Inflammatory macrophage treated with lipopolysaccharide for 4 hours (primary cell): ENCODE results near the gene FBN1.

ENCODE experiments used
- DNase-seq: peaks from one replicate; pipeline ENCODE4 v3.0.0-alpha.2; 2020

The FBN1 gene

DNA sequence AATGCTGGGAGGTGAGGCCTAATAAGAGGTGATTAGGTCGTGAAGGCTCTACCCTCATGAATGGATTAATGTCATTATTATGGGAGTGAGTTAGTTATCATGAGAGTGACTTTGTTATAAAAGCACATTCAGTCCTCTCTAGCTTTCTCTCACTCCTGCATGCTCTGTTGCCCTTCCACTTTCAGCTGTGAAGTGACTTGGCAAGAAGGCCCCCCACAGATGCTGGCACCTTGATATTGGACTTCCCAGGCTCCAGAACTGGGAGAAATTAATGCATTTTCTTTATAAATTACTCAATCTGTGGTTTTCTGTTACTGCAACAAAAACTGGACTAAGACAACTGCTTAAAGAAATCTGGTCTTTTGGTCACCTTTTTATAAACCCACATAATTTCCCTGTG, 144.3 kb downstream of the FBN1 start:
- no peak for DNase-seq

DNA sequence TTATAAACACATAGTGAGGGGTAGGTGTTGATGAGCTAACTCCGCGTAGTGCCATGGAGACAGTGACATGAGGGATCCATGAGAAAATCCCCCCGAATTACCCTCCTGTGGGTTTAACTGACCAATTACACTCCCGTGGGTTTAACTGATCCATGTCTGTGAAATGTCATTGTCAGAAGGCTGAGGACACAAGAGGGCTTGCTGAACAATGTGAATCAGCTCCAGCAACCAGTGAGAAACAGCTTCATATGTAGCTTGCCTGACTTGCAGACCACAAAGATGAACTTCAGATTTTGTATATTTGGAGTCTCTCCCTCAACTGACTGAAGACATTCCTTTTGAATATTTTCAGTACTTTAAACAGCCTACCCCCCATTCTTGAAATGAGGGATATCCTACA, 144.9 kb downstream of the FBN1 start:
- no peak for DNase-seq

DNA sequence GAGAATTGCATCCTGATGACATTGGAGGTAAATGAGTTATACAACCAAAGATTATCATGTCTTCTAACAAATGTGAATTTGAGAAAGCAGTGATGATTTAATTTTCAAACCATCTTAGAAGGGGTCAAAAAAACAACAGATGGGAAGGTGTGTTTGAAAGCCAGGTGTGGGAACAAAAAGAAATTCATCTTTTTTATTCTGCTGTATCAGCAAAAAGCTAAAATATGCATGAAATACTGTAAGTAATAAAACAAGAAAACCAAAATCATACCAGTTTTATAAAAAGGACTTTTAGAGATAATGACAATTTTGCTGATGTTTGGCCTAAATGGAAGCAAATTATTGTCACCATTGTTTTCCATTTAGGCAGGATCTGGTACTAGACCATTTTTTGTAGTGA, 145.5 kb downstream of the FBN1 start:
- DNase-seq = no peak

DNA sequence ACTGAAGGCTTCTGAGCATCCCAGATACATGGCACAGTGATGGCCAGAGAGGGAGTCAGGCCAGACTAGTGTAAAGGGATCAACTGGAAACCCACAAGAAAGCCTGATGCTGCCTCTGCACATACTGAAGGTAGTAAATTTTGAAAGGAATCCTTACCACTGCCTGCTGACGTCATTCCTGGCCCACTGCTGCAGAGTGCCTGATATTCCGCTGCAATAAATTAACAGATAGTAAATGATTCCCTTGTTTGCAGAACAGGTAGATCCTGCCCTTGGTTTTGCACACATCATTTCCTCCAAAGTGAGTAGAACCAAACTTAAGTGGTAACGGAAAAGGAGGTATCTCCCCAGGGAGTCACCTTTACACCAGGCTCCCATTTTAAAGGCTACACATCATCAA, 146.7 kb downstream of the FBN1 start:
- no peak for DNase-seq

DNA sequence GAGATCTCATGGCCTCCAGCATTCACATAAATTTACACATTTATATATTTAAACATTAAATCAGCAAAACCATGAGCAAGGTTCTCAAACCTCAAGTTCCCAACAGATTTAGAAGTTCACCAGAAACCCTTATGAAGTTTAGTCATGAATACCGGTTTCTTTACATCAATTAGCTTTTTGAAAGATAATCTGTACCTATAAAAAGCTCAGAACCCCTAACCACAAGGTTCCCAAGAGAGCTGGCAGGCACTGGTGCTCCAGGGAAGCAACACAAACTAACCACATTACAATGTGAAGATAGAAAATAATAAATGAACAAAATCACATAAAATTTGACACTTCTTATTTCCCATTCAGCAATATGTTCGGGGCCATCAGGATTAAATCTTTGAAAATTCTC, 150.9 kb downstream of the FBN1 start:
- no peak for DNase-seq

DNA sequence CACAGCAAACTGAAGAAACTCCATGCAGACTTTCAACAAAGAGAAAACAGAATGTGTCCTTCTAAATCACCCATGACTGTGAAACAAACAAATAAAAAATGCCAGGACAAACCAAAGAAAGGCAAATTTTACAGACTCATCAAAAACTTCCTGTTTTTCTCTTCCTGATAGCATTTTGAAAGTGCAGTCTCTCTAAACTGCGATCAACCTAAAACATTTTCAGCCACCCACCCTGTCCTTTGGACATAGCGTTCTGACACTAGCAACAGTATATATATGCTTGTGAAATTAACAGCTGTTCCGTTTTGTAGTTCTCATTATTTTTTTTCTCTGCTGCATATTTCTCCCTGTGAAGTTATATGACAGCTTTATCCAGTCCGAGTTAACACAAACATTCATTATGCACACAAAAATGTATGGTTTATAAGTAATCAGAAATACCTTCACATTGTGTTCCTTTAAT, 151.7 kb downstream of the FBN1 start:
- DNase-seq = no peak

DNA sequence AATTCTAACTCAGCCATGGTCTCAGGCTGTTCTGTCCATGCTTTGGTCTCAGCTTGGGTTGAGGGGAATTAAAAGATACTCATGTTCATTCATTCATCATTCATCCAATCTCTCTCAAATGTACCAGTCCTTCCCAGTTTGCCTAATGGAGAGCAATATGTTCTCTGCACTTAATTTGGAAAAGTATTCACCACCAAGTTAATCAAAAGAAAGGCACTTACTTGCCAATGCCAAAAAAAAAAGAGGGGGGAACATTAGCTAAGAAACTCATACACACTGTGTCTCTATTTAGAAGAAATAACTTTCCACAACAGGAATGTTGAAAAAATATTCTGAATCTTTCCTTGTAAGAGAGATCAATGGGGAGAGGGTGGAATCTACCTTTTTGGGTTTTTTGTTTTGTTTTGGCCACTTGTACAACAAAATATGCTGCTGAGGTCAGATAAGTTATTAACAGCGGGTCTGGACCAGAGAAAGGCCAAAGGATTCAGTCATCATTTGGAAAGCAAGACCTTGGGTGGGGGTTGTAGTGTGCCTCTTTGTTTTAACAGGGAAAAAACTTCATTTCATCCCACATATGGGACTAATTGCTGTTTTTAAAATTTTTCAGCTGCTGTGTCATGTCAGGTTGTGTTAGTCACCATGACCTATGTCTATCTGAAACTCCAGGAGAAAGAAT, 152.3 kb downstream of the FBN1 start:
- no peak for DNase-seq

DNA sequence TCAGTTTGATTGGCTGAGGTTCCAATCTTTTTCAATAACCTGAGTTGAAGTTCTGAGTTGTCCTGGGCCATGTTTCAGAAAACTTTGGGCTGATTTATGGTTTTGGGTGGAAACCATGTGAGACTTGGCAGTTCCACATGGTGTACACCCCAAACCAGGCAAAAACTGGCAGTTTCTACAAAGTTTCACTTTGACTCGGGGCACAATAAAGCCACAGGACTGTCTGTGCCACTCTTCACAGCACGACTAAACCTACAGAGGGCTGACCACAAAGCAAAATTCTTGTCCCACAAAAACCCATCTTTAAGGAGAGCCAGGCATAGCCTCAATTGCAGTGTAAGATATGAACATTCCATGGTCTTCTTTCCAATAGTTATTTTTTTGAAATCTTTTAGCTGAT, 159.3 kb downstream of the FBN1 start:
- no peak for DNase-seq

DNA sequence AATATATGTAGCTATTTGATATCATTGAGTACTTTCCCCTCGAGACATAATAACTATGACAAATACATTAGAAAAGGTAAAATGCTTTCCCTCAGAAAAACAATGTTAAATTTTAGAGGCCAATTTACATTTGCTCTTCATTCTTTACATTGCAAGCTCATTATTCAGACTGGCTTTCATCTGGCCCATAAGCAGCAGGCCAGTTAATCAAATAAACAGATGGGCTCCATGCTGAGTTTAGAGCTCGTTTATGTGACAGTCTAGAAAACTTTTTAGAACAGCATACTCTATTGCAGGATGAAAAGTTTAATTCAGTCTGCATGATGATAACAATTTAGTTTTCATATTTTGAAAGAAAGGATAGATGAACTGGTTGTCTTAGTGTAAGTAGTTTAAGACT, 163.7 kb downstream of the FBN1 start:
- no peak for DNase-seq

DNA sequence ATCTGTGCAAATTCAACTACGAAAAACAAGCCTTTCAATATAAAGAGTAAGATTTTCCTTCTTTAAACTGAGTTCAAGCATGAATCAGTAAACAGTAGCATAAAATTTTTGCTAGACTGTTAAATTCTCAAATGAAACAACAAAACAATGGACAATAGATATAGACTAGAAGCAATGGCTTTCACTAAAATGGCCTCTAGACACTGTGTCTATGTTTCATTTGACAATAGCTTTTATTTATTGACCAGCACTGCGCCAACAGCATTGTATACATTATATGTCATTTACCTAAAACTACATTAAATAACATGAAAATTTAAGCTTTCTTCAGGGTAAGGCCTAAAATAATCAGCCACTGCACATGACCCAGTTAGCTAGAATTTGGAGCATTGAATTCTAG, 165.8 kb downstream of the FBN1 start:
- no peak for DNase-seq

DNA sequence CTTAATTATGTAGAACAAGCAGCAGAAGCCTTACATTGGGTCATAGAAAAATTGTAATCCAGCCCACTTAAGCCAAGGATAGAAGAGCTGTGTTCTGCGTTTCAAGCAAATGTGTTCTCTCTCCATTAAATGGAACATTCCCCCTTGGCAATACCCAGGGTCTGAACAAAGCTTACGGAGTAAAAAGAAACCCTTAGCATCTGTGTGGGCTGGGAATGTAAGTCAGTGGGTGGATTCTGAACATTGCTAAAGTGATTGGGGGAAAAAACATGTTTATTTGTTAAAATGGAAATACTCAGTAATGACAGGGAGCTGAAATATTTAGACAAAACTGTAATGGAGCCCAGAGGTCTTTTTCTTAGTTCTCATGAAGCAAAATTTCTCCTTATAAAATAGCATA, 166.9 kb downstream of the FBN1 start:
- DNase-seq = no peak

DNA sequence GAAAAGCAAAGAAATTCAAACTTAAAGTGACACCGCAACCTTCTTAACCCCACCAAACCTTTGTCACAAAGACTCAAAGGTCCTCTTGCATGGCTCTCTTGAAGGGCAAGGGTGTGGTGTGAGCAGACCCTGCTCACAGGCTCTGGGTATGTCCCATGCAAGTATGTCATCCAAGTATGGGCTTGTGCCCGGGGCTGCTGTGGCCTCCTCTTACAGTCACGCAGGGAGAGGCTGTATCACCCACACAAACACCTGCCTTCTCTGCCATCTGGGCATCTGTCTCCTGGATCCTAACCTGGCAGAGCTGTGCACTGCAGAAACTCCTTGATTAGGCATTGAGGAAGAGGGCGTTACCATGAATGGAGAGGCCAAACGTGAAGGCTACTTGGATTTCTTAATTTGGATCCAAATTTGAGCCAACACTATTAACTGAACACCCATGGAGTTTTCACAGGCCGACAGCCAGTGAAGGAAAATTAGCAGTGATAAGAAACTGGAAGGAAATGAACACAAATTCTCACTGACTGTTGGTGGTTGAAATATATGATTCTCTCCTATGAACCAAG, 167.6 kb downstream of the FBN1 start:
- DNase-seq = no peak

DNA sequence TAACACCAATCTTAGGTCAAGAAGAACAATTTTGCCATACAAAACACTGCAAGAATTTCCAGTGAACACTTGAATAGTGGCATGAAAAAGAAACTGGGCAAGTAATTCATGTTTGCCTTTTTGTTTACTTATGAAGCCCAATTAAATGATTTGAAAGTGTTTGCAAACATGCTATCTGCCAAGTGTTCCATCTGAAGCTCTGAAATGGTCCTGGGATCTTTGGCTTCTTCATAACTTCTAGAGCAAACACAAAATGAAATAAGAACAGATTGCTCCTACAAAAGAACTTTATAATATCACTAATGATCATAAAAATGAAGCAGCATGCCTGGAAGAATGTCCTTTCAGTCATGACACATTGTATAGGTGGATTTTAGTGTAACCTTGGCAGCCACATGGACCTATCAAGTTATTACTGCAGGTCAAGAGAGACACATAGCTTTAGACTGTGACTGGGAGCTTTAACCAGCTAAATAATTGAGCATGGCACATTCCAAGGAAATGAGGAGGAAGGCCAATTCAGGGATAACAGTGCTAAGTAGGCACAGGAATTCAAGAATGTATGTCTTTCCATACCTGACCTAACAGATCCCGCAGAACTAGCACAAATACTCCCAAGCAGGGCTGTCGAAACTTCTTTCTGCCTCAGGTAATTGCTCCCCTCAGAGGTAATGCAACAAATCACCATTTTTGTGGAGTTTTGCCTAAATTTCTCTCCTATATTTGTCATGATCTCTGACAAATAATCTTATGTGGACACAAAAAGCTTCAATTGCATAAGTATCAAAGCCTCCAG, 169.7 kb downstream of the FBN1 start:
- DNase-seq = no peak

DNA sequence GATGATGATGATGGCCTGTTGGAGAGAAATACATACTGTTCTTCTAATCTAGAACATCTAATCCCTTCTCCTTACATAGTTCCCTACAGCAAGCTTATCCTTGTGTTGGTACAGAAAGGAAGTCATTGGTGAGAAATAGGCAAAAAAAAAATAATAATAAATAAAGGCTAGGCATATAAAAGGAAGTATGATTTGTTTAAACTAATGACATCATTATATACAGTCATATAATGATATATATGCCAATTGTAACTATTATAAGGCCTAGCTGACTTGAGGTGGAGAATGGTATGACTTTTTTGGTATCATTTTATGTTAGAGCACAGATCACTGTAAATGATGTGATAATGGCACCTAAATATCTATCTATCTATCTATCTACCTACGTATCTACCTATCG, 171.8 kb downstream of the FBN1 start:
- DNase-seq = peak; percentile 1

DNA sequence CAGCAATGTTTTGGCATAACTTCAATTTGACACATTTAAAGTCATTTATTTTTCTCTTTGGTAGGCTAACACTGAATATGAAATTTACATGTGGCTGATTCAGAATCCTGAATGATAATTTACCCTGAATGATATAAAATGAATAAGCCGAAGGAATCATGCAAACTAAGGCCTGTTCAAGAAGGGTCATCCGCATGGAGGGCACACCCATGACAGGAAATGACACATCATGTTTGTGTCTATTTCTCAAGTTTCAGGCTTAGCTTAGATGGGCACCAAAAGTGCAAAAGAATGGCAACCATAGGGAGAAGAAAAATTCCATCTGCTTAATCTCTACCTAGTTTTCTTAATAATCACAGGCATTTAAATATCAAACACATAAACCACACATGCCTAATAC, 172.8 kb downstream of the FBN1 start:
- DNase-seq = peak; percentile 50

DNA sequence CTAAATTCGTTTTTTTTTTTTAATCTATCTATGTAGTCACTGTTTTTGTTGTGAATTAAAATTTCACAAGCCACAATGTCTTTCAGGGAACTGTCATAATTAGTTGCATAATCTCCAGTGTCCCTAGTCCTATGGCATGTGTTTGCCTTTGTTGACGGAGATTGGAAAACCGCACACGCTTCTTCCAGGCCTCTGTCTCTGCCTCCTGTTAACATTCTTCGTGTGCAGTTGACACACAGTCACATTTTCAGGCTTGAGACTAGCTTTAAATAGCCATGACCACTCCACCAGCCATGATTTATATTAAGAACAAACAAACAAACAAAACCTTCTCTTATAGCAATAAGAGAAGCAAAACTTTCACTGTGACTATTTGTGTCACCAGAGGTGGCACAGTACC, 174.4 kb downstream of the FBN1 start:
- no peak for DNase-seq

DNA sequence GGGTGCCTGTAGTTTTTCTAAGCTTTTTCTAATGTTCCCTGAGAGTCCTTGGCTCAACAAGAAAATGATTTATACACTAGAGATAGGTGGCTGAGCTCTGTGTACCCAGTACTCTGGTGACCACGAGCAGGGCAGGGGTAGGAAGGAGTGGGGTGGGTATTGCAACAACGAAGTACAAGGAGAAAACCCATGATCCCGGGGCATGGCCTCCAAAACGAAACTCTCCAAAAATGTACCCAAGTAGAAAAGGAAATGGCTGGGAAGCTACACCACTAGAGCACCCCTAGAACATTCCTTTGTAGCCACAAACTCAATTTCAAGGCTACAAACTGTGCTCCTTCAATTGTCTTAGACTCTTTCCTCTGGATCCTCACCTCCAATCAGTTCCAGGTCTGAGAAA, 175.4 kb downstream of the FBN1 start:
- no peak for DNase-seq

DNA sequence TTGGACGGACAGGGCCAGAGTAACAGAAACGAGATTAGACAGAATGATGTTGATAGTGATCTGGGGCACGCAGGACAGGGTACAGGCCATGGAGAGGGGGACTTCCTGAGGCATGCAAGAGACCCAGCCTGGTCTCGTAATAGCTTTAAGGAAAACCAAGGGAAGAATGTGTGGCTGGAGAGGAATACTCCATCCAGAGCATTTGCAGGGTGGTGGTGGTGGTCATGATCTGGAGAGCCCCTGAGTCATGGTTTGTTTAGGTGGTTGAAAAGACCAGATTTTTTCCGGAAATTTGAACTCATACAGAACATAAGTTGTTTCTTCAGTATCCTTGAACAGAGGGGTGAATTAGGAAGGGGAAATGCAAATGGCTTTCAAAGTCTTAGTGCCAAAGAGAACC, 175.8 kb downstream of the FBN1 start:
- DNase-seq = no peak

DNA sequence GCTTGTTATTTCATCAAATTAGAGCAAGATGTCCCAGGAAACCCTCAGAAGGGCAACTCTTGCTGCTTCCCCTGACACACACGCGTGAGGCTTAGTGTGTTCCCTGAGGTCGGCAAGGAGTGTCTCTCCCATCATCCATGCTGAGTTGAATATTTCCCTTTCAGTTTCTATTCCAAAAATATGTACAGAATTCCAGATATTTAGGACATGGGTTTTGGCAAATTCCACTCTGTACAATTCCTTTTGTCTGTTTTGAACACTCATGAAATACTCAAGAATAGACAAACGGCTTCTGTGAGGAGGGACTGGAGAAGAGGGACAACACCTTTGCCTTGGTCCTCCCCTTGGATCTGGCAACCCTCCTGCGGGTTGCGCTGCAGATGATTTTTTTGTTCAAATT, 176.2 kb downstream of the FBN1 start:
- no peak for DNase-seq

DNA sequence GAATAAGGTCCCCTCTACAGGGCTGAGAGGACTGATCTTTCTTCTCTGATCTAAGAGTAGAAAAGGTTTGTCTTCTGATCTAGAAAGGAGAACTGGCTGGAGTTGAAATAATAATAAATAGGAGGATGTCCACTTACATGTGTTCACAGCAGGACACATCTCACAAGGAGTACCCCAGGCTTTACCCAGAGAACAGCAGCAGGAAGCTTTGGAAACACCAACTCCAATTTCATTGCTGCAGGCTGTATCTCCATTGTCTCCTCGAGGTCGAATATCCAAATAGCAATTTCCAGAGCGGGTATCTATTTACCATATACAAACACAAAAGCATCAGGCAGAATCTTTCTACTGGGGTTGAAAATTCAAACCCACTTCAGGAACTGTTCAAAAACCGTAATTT, 177.7 kb downstream of the FBN1 start:
- DNase-seq = no peak

DNA sequence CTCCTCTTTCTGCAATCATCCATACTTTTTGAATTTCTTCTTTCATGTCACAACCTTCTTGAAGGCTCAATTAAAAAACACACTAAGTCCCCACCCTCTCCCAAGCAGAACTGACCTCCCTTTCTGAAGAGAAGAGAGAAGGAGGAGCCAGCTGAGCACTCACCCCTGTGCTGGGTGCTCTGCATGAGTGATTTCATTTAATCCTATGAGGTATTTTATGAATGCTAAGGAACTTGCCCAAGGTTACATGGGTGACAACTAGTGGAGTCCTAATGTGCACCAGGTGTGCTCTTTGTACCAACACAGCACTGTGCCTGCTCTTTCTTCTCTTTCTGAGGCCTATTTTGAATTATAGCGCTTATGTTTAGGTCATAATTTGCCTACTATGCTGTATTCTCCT, 178.7 kb downstream of the FBN1 start:
- DNase-seq = no peak

DNA sequence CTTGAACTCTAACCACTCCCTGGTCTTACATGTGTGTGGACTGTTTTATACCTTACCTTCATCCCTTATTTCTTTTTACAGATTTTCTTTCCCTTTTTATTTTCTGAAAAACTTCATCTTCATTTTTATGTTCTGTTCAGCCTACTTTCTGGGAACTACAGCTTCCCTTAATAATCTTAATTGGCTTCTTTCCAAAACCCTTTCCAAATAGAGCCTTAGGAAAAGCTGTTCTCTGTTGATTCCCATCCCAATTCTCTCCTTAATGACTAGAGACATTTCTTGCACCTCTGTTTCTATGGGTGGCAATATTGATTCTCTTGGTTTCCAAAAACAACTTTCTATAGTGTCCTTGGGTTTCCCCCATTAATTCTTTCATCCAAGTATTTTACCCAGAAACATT, 179.4 kb downstream of the FBN1 start:
- DNase-seq = no peak

DNA sequence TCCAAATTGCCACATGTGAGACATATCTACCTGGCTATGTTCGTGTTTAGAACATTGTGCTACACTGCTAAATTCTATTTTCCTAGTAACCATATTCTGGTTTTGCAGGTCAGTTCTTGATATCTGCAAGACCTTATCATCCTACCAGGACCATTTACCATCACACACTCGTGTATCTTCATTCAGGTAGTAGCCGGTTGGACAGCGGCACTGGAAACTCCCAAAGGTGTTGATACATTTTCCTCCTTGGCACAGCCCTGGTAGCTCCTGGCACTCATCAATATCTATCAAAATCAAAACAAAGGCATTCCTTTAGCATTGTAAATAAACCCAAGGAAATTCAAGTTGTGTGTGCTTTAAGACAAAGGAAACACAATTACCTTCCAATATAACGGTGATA, 180.1 kb downstream of the FBN1 start:
- no peak for DNase-seq

DNA sequence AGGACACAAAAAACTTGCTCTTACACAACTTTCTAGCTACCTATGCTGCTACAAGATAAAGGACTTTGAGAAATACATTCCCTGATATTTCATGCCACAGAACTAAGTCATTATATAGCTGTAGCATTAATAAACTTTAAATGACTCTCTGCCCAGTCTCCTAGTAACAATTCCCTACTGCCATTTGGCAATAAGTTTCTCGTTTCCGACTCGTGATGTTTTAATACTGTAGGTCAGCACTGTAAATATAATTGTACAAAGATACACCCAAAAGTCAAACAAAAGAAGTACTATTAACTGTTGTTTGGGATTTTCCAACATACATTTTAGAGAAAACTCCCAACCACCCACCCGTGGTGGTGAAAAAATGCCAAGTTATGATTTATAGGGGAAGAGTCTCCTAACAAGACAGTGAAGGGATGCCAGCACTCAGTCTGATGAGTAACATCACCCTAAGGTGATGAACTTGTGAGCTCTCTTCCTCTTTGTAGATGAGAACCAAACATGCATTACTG, 182.1 kb downstream of the FBN1 start:
- no peak for DNase-seq
